Occipital lobe (tissue), 2 donors: ENCODE results near the gene CASS4. TPM values are rescaled to one million over a fixed set of nuclear protein-coding genes. Genes with fewer than 3 reads are reported as not detected.

Experiments
- DNase-seq: peaks from one replicate; lab custom pipeline; 2025; lab: John Stamatoyannopoulos, UW
- total RNA-seq: library from RNA; depleted of rRNA; stranded (reverse); fragments of >200 nt; gene quantifications from one replicate; pipeline ENCODE4 v1.2.3, GENCODE V29; 2014

CASS4 gene
- total RNA-seq, 1 donor from 2014 or later, result 0.16 TPM

GRCh38 chr20:56422824-56423189 lies 10.7 kb downstream of the CASS4 start:
- no peak for DNase-seq

- DNase-seq, result no peak
Measured at GRCh38 chr20:56423211-56423610, 11.2 kb downstream of the CASS4 start.

GRCh38 chr20:56423886-56424285 lies 11.8 kb downstream of the CASS4 start:
- DNase-seq, result no peak

GRCh38 chr20:56424931-56425330 lies 12.9 kb downstream of the CASS4 start:
- no peak for DNase-seq

- no peak for DNase-seq
Measured at GRCh38 chr20:56426026-56426425, 14.0 kb downstream of the CASS4 start.

GRCh38 chr20:56426926-56427325 lies 14.9 kb downstream of the CASS4 start:
- no peak for DNase-seq

- no peak for DNase-seq
Measured at GRCh38 chr20:56427797-56428196, 15.7 kb downstream of the CASS4 start.

- no peak for DNase-seq
Measured at GRCh38 chr20:56428410-56428809, 16.4 kb downstream of the CASS4 start.

GRCh38 chr20:56428881-56429280 lies 16.8 kb downstream of the CASS4 start:
- DNase-seq, result no peak

- no peak for DNase-seq
Measured at GRCh38 chr20:56429502-56429901, 17.4 kb downstream of the CASS4 start.

GRCh38 chr20:56429941-56430340 lies 17.9 kb downstream of the CASS4 start:
- no peak for DNase-seq

GRCh38 chr20:56430461-56430860 lies 18.4 kb downstream of the CASS4 start:
- DNase-seq, result no peak

- no peak for DNase-seq
Measured at GRCh38 chr20:56430957-56431356, 18.9 kb downstream of the CASS4 start.

- no peak for DNase-seq
Measured at GRCh38 chr20:56431471-56431870, 19.4 kb downstream of the CASS4 start.

- no peak for DNase-seq
Measured at GRCh38 chr20:56433221-56433879, 21.3 kb downstream of the CASS4 start.

GRCh38 chr20:56433880-56434255 lies 21.8 kb downstream of the CASS4 start:
- DNase-seq, result no peak

GRCh38 chr20:56437196-56437960 lies 25.3 kb downstream of the CASS4 start:
- DNase-seq, result no peak

GRCh38 chr20:56438284-56438683 lies 26.2 kb downstream of the CASS4 start:
- no peak for DNase-seq

- DNase-seq, result no peak
Measured at GRCh38 chr20:56439771-56440291, 27.8 kb downstream of the CASS4 start.

- no peak for DNase-seq
Measured at GRCh38 chr20:56440346-56441007, 28.4 kb downstream of the CASS4 start.

- DNase-seq, result no peak
Measured at GRCh38 chr20:56442389-56443365, 30.6 kb downstream of the CASS4 start.
